ENCODE results near the gene NBPF12.
"Not testable (repeated sequence)": the region's sequence is repeated elsewhere in the genome, so short reads cannot be mapped to it uniquely, and the experiment has no call there.

- TF ChIP-seq CTCF, POLR2A (IDR thresholded peaks at IDR 0.05): not testable (repeated sequence)
Observed at GRCh38 chr1:146940293-146940692, 2.2 kb downstream of the NBPF12 start.

All from stomach (tissue), 4 donors.